ENCODE measurements around the gene MYO5B.

DNA sequence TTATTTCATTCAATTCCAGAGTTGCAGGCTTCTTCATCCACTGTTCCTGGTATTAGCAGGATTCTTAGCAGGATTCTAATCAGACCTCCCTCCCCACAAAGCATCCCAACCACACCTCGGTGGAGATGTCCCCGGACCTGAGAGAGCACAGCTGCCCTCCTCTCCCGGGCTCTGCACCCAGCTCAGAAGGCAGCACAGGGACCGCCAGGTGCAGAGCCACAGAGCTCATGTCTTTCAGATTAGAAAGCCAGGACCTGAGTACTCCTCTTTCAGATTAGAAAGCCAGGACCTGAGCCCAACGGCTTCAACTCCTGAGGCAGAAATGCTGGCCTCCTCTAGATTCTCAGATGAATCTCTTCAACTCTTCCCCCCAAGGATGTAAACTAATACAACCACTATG lies 152.3 kb downstream of the MYO5B start:
- TF ChIP-seq, protein P1, sequence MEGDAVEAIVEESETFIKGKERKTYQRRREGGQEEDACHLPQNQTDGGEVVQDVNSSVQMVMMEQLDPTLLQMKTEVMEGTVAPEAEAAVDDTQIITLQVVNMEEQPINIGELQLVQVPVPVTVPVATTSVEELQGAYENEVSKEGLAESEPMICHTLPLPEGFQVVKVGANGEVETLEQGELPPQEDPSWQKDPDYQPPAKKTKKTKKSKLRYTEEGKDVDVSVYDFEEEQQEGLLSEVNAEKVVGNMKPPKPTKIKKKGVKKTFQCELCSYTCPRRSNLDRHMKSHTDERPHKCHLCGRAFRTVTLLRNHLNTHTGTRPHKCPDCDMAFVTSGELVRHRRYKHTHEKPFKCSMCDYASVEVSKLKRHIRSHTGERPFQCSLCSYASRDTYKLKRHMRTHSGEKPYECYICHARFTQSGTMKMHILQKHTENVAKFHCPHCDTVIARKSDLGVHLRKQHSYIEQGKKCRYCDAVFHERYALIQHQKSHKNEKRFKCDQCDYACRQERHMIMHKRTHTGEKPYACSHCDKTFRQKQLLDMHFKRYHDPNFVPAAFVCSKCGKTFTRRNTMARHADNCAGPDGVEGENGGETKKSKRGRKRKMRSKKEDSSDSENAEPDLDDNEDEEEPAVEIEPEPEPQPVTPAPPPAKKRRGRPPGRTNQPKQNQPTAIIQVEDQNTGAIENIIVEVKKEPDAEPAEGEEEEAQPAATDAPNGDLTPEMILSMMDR (IDR thresholded peaks at IDR 0.05), result no peak
- no peak for TF ChIP-seq POLR2A (IDR thresholded peaks at IDR 0.05)

Measured in thyroid gland (tissue), 4 donors.